Esophagus muscularis mucosa (tissue), 4 donors: ENCODE measurements around the gene PNMA6F. TPM values are rescaled to one million over a fixed set of nuclear protein-coding genes. Genes with fewer than 3 reads are reported as not detected.

Source experiments
- DNase-seq: peaks from one replicate; pipeline ENCODE4 v3.0.0-alpha.2; 2017; ENCODE audit errors: extremely low spot score
- H3K27ac ChIP-seq, 4 donors: fragments of 200-600 bp; sonication (generic); replicated peaks in 1 of 4; 1 replicate in 3 of 4; 2 replicates in 1 of 4; pipeline ENCODE4 v1.5.1; 2016 to 2019; ENCODE audit warnings: mild to moderate bottlenecking in 1 of 4
- H3K27me3 ChIP-seq, 4 donors: fragments of 200-600 bp; sonication (generic); one replicate each; pipeline versions ENCODE4 v1.5.1 to v1.6.0; 2016 to 2019
- H3K36me3 ChIP-seq, 4 donors: fragments of 200-600 bp; sonication (generic); one replicate each; pipeline ENCODE4 v1.5.1; 2016 to 2019
- H3K4me1 ChIP-seq, 4 donors: fragments of 200-600 bp; sonication (generic); one replicate each; pipeline ENCODE4 v1.5.1; 2016 to 2019
- H3K4me3 ChIP-seq, 4 donors: fragments of 200-600 bp; sonication (generic); 1 replicate in 2 of 4; 2 replicates in 2 of 4; pipeline ENCODE4 v1.5.1; 2016 to 2019; ENCODE audit warnings: mild to moderate bottlenecking in 4 of 4, moderate library complexity in 1 of 4
- H3K9me3 ChIP-seq, 4 donors: fragments of 200-600 bp; sonication (generic); 1 replicate in 3 of 4; 2 replicates in 1 of 4; pipeline ENCODE4 v1.5.1; 2016 to 2019
- CTCF ChIP-seq, 3 experiments: fragments of 200-600 bp in 2 of 3; fragments of 450-650 bp in 1 of 3; sonication (generic) in 2 of 3; IDR thresholded peaks; one replicate each; pipeline ENCODE4 v1.5.1; 2017 to 2019; ENCODE audit warnings: antibody characterized with exemption in 3 of 3, mild to moderate bottlenecking in 2 of 3, moderate library complexity in 1 of 3
- EP300 ChIP-seq: sonication (generic); formaldehyde crosslinking; IDR thresholded peaks from one replicate; pipeline ENCODE4 v1.6.1; 2017; ENCODE audit warnings: antibody characterized with exemption
- POLR2A ChIP-seq: fragments of 450-650 bp; IDR thresholded peaks from one replicate; pipeline ENCODE4 v1.6.1; 2017; ENCODE audit warnings: antibody characterized with exemption, moderate library complexity, mild to moderate bottlenecking, low read depth
- POLR2AphosphoS5 ChIP-seq, 2 donors: sonication (generic); formaldehyde crosslinking; IDR thresholded peaks; one replicate each; pipeline ENCODE4 v1.6.1; 2017; ENCODE audit warnings: antibody characterized with exemption in 2 of 2
- WGBS: methylation state at CpG from one replicate; pipeline ENCODE4 v1.1.5; 2018; 5-methylcytosine and 5-hydroxymethylcytosine counted together
- intact Hi-C: fragments of 100-400 bp; cut with DNase I; formaldehyde crosslinking; loops from one replicate; pipeline ENCODE4 v1.15.1; 2023
- total RNA-seq, 4 donors: library from RNA; depleted of rRNA; stranded (reverse); fragments of >200 nt; gene quantifications; one replicate each; pipeline versions ENCODE4 v1.1.0 to v1.2.1, GENCODE V29; 2016

The PNMA6F gene
- total RNA-seq, 4 donors from 2014 or later = not detected

- no peak overlapping the region for H3K27ac ChIP-seq
- intact Hi-C loops = no loop called here
- DNase-seq = no peak
- no peak overlapping the region for H3K4me3 ChIP-seq
- H3K4me1 ChIP-seq = peaks cover 3 to 27% (median 17%) of the 10 kb centered on the region in 4 donors
- no peaks in the 10 kb centered on the region for H3K27me3 ChIP-seq
- no peaks in the 10 kb centered on the region for H3K9me3 ChIP-seq
- peaks cover 0 to 11% (median 2%) of the 10 kb centered on the region in 4 donors for H3K36me3 ChIP-seq
- no peak for TF ChIP-seq POLR2AphosphoS5 (IDR thresholded peaks at IDR 0.05)
- TF ChIP-seq CTCF (IDR thresholded peaks at IDR 0.05) = no peak
- no peak for TF ChIP-seq POLR2A
- TF ChIP-seq EP300 = no peak
- 87% methylated on average over 5 of the region's 5 CpGs for WGBS
Observed at GRCh38 chrX:153336988-153337387, 15.4 kb upstream of the PNMA6F start.

GRCh38 chrX:153336121-153336894 lies 14.7 kb upstream of the PNMA6F start:
- no peak for DNase-seq
- H3K27ac ChIP-seq = no peak overlapping the region
- H3K4me3 ChIP-seq = no peak overlapping the region
- TF ChIP-seq CTCF (IDR thresholded peaks at IDR 0.05) (no peak), POLR2AphosphoS5 (IDR thresholded peaks at IDR 0.05) (no peak), EP300 (no peak), POLR2A (no peak)
- peaks cover 0 to 11% (median 2%) of the 10 kb centered on the region in 4 donors for H3K36me3 ChIP-seq
- intact Hi-C loops = no loop called here
- peaks cover 3 to 27% (median 17%) of the 10 kb centered on the region in 4 donors for H3K4me1 ChIP-seq
- 68% methylated on average over 8 of the region's 11 CpGs for WGBS
- H3K27me3 ChIP-seq = no peaks in the 10 kb centered on the region
- H3K9me3 ChIP-seq = no peaks in the 10 kb centered on the region

- Histone ChIP-seq H3K9me3 (no peaks in the 10 kb centered on the region), H3K27me3 (no peaks in the 10 kb centered on the region), H3K36me3 (peaks cover 0 to 11% (median 2%) of the 10 kb centered on the region in 4 donors), H3K27ac (peak overlapping the region in 3 of 4 donors; percentile 66 to 81 (median 75)), H3K4me1 (peaks cover 3 to 27% (median 17%) of the 10 kb centered on the region in 4 donors), H3K4me3 (peak overlapping the region; percentile 62 to 69 (median 64))
- WGBS = 42% methylated on average over 14 of the region's 16 CpGs
- TF ChIP-seq CTCF (IDR thresholded peaks at IDR 0.05) (no peak), POLR2AphosphoS5 (IDR thresholded peaks at IDR 0.05) (no peak), POLR2A (no peak), EP300 (no peak)
- no peak for DNase-seq
- intact Hi-C loops = no loop called here
Observed at GRCh38 chrX:153334654-153335295, 13.2 kb upstream of the PNMA6F start.

- no peaks in the 10 kb centered on the region for H3K9me3 ChIP-seq
- H3K36me3 ChIP-seq = peaks cover 0 to 7% (median under 1%) of the 10 kb centered on the region in 4 donors
- 52% methylated on average over 49 of the region's 86 CpGs for WGBS
- TF ChIP-seq POLR2AphosphoS5 (IDR thresholded peaks at IDR 0.05) (peak; percentile 53 to 75), EP300 (no peak)
- intact Hi-C loops = no loop called here
- peak within 1 kb of the TSS; percentile 62 to 69 (median 64) for H3K4me3 ChIP-seq
- no peaks in the 10 kb centered on the region for H3K27me3 ChIP-seq
- peaks cover 3 to 27% (median 17%) of the 10 kb centered on the region in 4 donors for H3K4me1 ChIP-seq
- peak; percentile 94 for DNase-seq
- peak within 1 kb of the TSS; percentile 58 to 81 (median 70) for H3K27ac ChIP-seq
Observed at GRCh38 chrX:153333821-153334653, 12.5 kb upstream of the PNMA6F start, which contains the start of gene ZNF275. ZNF275 (plus strand) TSS chrX:153334153; CDS start chrX:153336680, 2,527 bp downstream.
